Urothelium cell line (cell line): ENCODE measurements around the gene TLE2.
"Not testable (repeated sequence)": the region's sequence is repeated elsewhere in the genome, so short reads cannot be mapped to it uniquely, and the experiment has no call there.

Source experiments
- DNase-seq: peaks from one replicate; pipeline ENCODE4 v3.0.0; 2011; ENCODE audit warnings: low spot score, mixed read lengths
- FAIRE-seq: peaks from 2 replicates; lab custom pipeline; 2011; peaks lifted over from hg19 to GRCh38; lab: Jason Lieb, UNC

TLE2 gene

GRCh38 chr19:3038214-3038613 is 9.1 kb upstream of the TLE2 start:
- DNase-seq: no peak
- FAIRE-seq: no peak

- DNase-seq, FAIRE-seq: not testable (repeated sequence)
Measured at GRCh38 chr19:3036977-3037544, 8.0 kb upstream of the TLE2 start.

GRCh38 chr19:3036119-3036976 is 7.3 kb upstream of the TLE2 start:
- no peak for FAIRE-seq
- DNase-seq: peak; percentile 89

GRCh38 chr19:3035542-3036118 is 6.5 kb upstream of the TLE2 start:
- DNase-seq (peak; percentile 98), FAIRE-seq (no peak)

- peak; percentile 21 for DNase-seq
- no peak for FAIRE-seq
Measured at GRCh38 chr19:3034656-3035541, 5.8 kb upstream of the TLE2 start.

GRCh38 chr19:3034406-3034655 is 5.3 kb upstream of the TLE2 start:
- no peak for DNase-seq
- no peak for FAIRE-seq

- FAIRE-seq (no peak), DNase-seq (no peak)
Measured at GRCh38 chr19:3033595-3034405, 4.7 kb upstream of the TLE2 start.

GRCh38 chr19:3031607-3031867 is 2.5 kb upstream of the TLE2 start:
- FAIRE-seq (no peak), DNase-seq (no peak)

- DNase-seq (no peak), FAIRE-seq (no peak)
Measured at GRCh38 chr19:3028305-3029064, 595 bp downstream of the TLE2 start.

GRCh38 chr19:3027981-3028304 is 1.1 kb downstream of the TLE2 start:
- DNase-seq (no peak), FAIRE-seq (no peak)

- FAIRE-seq (no peak), DNase-seq (no peak)
Measured at GRCh38 chr19:3027292-3027691, 1.8 kb downstream of the TLE2 start.

- DNase-seq (no peak), FAIRE-seq (no peak)
Measured at GRCh38 chr19:3026768-3027167, 2.3 kb downstream of the TLE2 start.

- FAIRE-seq (no peak), DNase-seq (no peak)
Measured at GRCh38 chr19:3025549-3025886, 3.6 kb downstream of the TLE2 start.

- no peak for FAIRE-seq
- DNase-seq: no peak
Measured at GRCh38 chr19:3024870-3025548, 4.1 kb downstream of the TLE2 start.

GRCh38 chr19:3024509-3024869 is 4.6 kb downstream of the TLE2 start:
- DNase-seq (no peak), FAIRE-seq (no peak)

- no peak for FAIRE-seq
Measured at GRCh38 chr19:3020321-3020960, 8.6 kb downstream of the TLE2 start.

GRCh38 chr19:3019211-3019854 is 9.7 kb downstream of the TLE2 start:
- FAIRE-seq: no peak
- DNase-seq: no peak

More at GRCh38 chr19:3020321-3020960, 8.6 kb downstream of the TLE2 start:
- no peak for DNase-seq

- DNase-seq (no peak), FAIRE-seq (no peak)
Measured at GRCh38 chr19:3017923-3018322, 11.2 kb downstream of the TLE2 start.
